Liver (tissue), 9 donors: ENCODE measurements around the gene MTA3. TPM values are rescaled to one million over a fixed set of nuclear protein-coding genes. Genes with fewer than 3 reads are reported as not detected.

Experiments used
- DNase-seq: peaks from one replicate; pipeline ENCODE4 v3.0.0-alpha.2; 2017; ENCODE audit warnings: low spot score
- H3K27ac ChIP-seq, 2 donors: one replicate each; pipeline ENCODE4 v1.7.0; 2013; ENCODE audit warnings: inconsistent platforms in 2 of 2, low read length in 2 of 2, control low read depth in 1 of 2, low read depth in 1 of 2, mild to moderate bottlenecking in 1 of 2
- H3K27me3 ChIP-seq, 4 donors: one replicate each; pipeline versions ENCODE4 v1.6.1 to v1.7.0; 2013; ENCODE audit warnings: low read length in 3 of 4, inconsistent platforms in 1 of 4, mild to moderate bottlenecking in 1 of 4, moderate library complexity in 1 of 4; ENCODE audit not compliant: control insufficient read depth in 4 of 4, insufficient read depth in 4 of 4
- H3K36me3 ChIP-seq, 4 donors: one replicate each; pipeline versions ENCODE4 v1.6.1 to v1.7.0; 2013; ENCODE audit warnings: low read length in 3 of 4, mild to moderate bottlenecking in 3 of 4, low read depth in 1 of 4, moderate library complexity in 1 of 4; ENCODE audit not compliant: control insufficient read depth in 4 of 4, insufficient read depth in 3 of 4
- H3K4me1 ChIP-seq, 4 donors: one replicate each; pipeline versions ENCODE4 v1.6.1 to v1.7.0; 2013; ENCODE audit warnings: low read length in 3 of 4, mild to moderate bottlenecking in 3 of 4, moderate library complexity in 1 of 4; ENCODE audit not compliant: control insufficient read depth in 4 of 4, insufficient read depth in 4 of 4
- H3K4me3 ChIP-seq, 3 donors: one replicate each; pipeline versions ENCODE4 v1.6.1 to v1.7.0; 2013; ENCODE audit warnings: low read length in 3 of 3, control low read depth in 1 of 3, low read depth in 1 of 3, mild to moderate bottlenecking in 1 of 3
- H3K9ac ChIP-seq, 2 donors: one replicate each; pipeline ENCODE4 v1.7.0; 2013; ENCODE audit warnings: low read length in 2 of 2, mild to moderate bottlenecking in 2 of 2, moderate library complexity in 2 of 2, control low read depth in 1 of 2, low read depth in 1 of 2
- H3K9me3 ChIP-seq, 4 donors: one replicate each; pipeline versions ENCODE4 v1.6.1 to v1.7.0; 2013; ENCODE audit warnings: low read length in 3 of 4; ENCODE audit not compliant: control insufficient read depth in 4 of 4
- ATF3 ChIP-seq: IDR thresholded peaks from 2 replicates; pipeline ENCODE4 v1.6.1; 2016; ENCODE audit warnings: antibody characterized with exemption
- CTCF ChIP-seq: fragments of 150-350 bp; IDR thresholded peaks from 2 replicates; pipeline ENCODE4 v1.5.1; 2017; ENCODE audit warnings: improper control_type of control experiment, low read depth, low read length; ENCODE audit not compliant: missing input control
- EGR1 ChIP-seq, 2 donors: IDR thresholded peaks; 2 replicates each; pipeline ENCODE4 v1.6.1; 2016 to 2018; ENCODE audit warnings: antibody characterized with exemption in 2 of 2, low read depth in 2 of 2
- FOXA1 ChIP-seq: IDR thresholded peaks from 2 replicates; pipeline ENCODE4 v1.6.1; 2016; ENCODE audit warnings: antibody characterized with exemption
- FOXA2 ChIP-seq: IDR thresholded peaks from 2 replicates; pipeline ENCODE4 v1.6.1; 2016; ENCODE audit warnings: antibody characterized with exemption
- GABPA ChIP-seq, 2 donors: IDR thresholded peaks in 1 of 2; conservative IDR thresholded peaks in 1 of 2; 2 replicates each; pipeline ENCODE4 v1.6.1; 2016; ENCODE audit warnings: antibody characterized with exemption in 2 of 2, mild to moderate bottlenecking in 1 of 2, moderate library complexity in 1 of 2
- HNF4A ChIP-seq, 2 donors: conservative IDR thresholded peaks; 2 replicates each; pipeline ENCODE4 v1.6.1; 2016; ENCODE audit warnings: antibody characterized with exemption in 2 of 2, mild to moderate bottlenecking in 2 of 2
- JUND ChIP-seq, 2 donors: IDR thresholded peaks; 2 replicates each; pipeline ENCODE4 v1.6.1; 2016; ENCODE audit warnings: antibody characterized with exemption in 2 of 2
- MAX ChIP-seq: IDR thresholded peaks from 2 replicates; pipeline ENCODE4 v1.6.1; 2016; ENCODE audit warnings: antibody characterized with exemption
- NR2F2 ChIP-seq: IDR thresholded peaks from 2 replicates; pipeline ENCODE4 v1.6.1; 2016; ENCODE audit warnings: antibody characterized with exemption
- RAD21 ChIP-seq, 2 donors: IDR thresholded peaks; 2 replicates each; pipeline ENCODE4 v1.6.1; 2016; ENCODE audit warnings: antibody characterized with exemption in 2 of 2, mild to moderate bottlenecking in 2 of 2
- RXRA ChIP-seq, 2 donors: IDR thresholded peaks; 2 replicates each; pipeline ENCODE4 v1.6.1; 2017 to 2018; ENCODE audit warnings: antibody characterized with exemption in 2 of 2, mild to moderate bottlenecking in 1 of 2
- TAF1 ChIP-seq: conservative IDR thresholded peaks from 2 replicates; pipeline ENCODE4 v1.6.1; 2016; ENCODE audit warnings: antibody characterized with exemption, mild to moderate bottlenecking
- YY1 ChIP-seq: IDR thresholded peaks from 2 replicates; pipeline ENCODE4 v1.6.1; 2016; ENCODE audit warnings: antibody characterized with exemption, mild to moderate bottlenecking
- ZBTB33 ChIP-seq: IDR thresholded peaks from 2 replicates; pipeline ENCODE4 v1.6.1; 2016; ENCODE audit warnings: antibody characterized with exemption
- WGBS: extraction: QIAGEN DNeasy Blood & Tissue Kit; methylation state at CpG from one replicate; pipeline ENCODE4 v1.1.7; 2013; 5-methylcytosine and 5-hydroxymethylcytosine counted together
- polyA plus RNA-seq, 2 donors: library from polyadenylated mRNA; stranded (reverse) in 1 of 2; unstranded in 1 of 2; fragments of 200-250 nt in 1 of 2; fragments of >200 nt in 1 of 2; fragmentation: Nextera tagmentation in 1 of 2; extraction: Ambion mirVana in 1 of 2; gene quantifications; one replicate each; pipeline versions ENCODE4 v1.2.1 to v1.2.3, GENCODE V29; 2013 to 2015
- total RNA-seq, 2 donors: library from RNA; depleted of rRNA; stranded (reverse); fragments of >200 nt; gene quantifications; one replicate each; pipeline ENCODE4 v1.2.3, GENCODE V29; 2014
- donor health status: healthy.
- donor health status: healthy.
- donor health status: healthy.
- donor health status: healthy.
- donor health status: healthy.

The MTA3 gene
- total and polyA plus RNA-seq, 4 donors: 5.5 to 10.3 (median 6.8) TPM

GRCh38 chr2:42714686-42715085 is 146.3 kb downstream of the MTA3 start:
- H3K4me1 ChIP-seq: no peaks in the 10 kb centered on the region
- H3K36me3 ChIP-seq: peaks cover 0 to 1% (median 0%) of the 10 kb centered on the region in 4 donors
- no peak overlapping the region for H3K4me3 ChIP-seq
- no peaks in the 10 kb centered on the region for H3K9me3 ChIP-seq
- WGBS: 97% methylated on average over 7 of the region's 7 CpGs
- H3K9ac ChIP-seq: no peak overlapping the region
- TF ChIP-seq YY1 (no peak), FOXA1 (no peak), MAX (no peak), RAD21 (IDR thresholded peaks at IDR 0.05) (no peak), RXRA (IDR thresholded peaks at IDR 0.05) (no peak), ZBTB33 (no peak), NR2F2 (no peak), JUND (IDR thresholded peaks at IDR 0.05) (no peak), CTCF (no peak), ATF3 (no peak), FOXA2 (no peak), GABPA (IDR thresholded peaks at IDR 0.05 in 1 of 2, conservative IDR thresholded peaks at IDR 0.05 in 1 of 2) (no peak)
- no peak overlapping the region for H3K27ac ChIP-seq
- no peak for DNase-seq
- H3K27me3 ChIP-seq: no peaks in the 10 kb centered on the region

- Histone ChIP-seq H3K36me3 (peaks cover 0 to 2% (median 0%) of the 10 kb centered on the region in 4 donors), H3K9ac (no peak overlapping the region), H3K27me3 (no peaks in the 10 kb centered on the region), H3K4me3 (no peak overlapping the region), H3K4me1 (no peaks in the 10 kb centered on the region), H3K9me3 (no peaks in the 10 kb centered on the region), H3K27ac (no peak overlapping the region)
- TF ChIP-seq RAD21 (IDR thresholded peaks at IDR 0.05) (no peak), EGR1 (IDR thresholded peaks at IDR 0.05; ENCODE audit: low read depth in 2 of 2) (no peak), TAF1 (no peak), FOXA1 (no peak), FOXA2 (no peak), HNF4A (conservative IDR thresholded peaks at IDR 0.05) (no peak), JUND (IDR thresholded peaks at IDR 0.05) (no peak), NR2F2 (no peak), ATF3 (no peak)
- DNase-seq: no peak
- 94% methylated on average over 2 of the region's 2 CpGs for WGBS
Measured at GRCh38 chr2:42721898-42722297, 153.5 kb downstream of the MTA3 start.
